A549 (cell line): Measurements from ENCODE around the gene SYT10.

Experiments used
- JUNB ChIP-seq: fragments of >200 bp; sonication (Bioruptor Twin); formaldehyde crosslinking; IDR thresholded peaks from 2 replicates; pipeline ENCODE4 v1.6.1; 2016
- KDM5A ChIP-seq: fragments of 200-600 bp; sonication (generic); IDR thresholded peaks from 2 replicates; pipeline ENCODE4 v1.6.1; 2016; ENCODE audit warnings: antibody characterized with exemption, mild to moderate bottlenecking
- MAFK ChIP-seq: fragments of 450-650 bp; IDR thresholded peaks from 2 replicates; pipeline ENCODE4 v1.6.1; 2014; ENCODE audit not compliant: partially characterized antibody
- NPAS2 ChIP-seq: fragments of 250-450 bp; sonication (Bioruptor Pico); IDR thresholded peaks from 2 replicates; pipeline ENCODE4 v1.8.0; 2022; ENCODE audit warnings: mild to moderate bottlenecking, moderate library complexity, borderline replicate concordance
- PBX3 ChIP-seq: IDR thresholded peaks from 2 replicates; pipeline ENCODE4 v1.6.1; 2012
- PHF8 ChIP-seq: fragments of 200-600 bp; sonication (generic); IDR thresholded peaks from 2 replicates; pipeline ENCODE4 v1.6.1; 2016; ENCODE audit warnings: low read depth, mild to moderate bottlenecking, antibody characterized with exemption, moderate library complexity, borderline replicate concordance
- RAD21 ChIP-seq, 2 experiments: fragments of >200 bp in 1 of 2; sonication (Bioruptor Twin) in 1 of 2; formaldehyde crosslinking in 1 of 2; IDR thresholded peaks in 1 of 2; conservative IDR thresholded peaks in 1 of 2; 2 replicates in 1 of 2; 3 replicates in 1 of 2; pipeline ENCODE4 v1.6.1; 2012 to 2018; ENCODE audit warnings: inconsistent platforms in 1 of 2
- TF ChIP-seq, protein P1 (sequence below): fragments of >200 bp; sonication (Bioruptor Twin); formaldehyde crosslinking; IDR thresholded peaks from 3 replicates; pipeline ENCODE4 v1.5.1; 2016
- TF ChIP-seq, protein P2 (sequence below): IDR thresholded peaks from 2 replicates; pipeline ENCODE4 v1.6.1; 2012; ENCODE audit warnings: low read depth, borderline replicate concordance

DNA sequence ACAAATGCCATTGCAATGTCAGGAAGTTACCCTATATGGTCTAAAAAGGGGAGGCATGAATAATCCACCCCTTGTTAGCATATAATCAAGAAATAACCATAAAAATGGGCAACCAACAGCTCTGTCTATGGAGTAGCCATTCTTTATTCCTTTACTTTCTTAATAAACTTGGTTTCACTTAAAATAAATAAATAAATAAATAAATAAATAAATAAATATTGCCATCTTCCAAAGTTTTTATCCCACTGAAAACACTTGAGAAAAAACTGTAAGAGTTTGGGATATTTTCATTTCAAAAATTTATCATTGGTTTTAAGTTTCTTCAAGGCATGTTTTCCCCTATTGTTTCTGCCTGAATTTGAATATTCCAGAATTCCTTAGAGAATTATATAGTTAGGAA, 89.8 kb downstream of the SYT10 start:
- TF ChIP-seq, protein P1, sequence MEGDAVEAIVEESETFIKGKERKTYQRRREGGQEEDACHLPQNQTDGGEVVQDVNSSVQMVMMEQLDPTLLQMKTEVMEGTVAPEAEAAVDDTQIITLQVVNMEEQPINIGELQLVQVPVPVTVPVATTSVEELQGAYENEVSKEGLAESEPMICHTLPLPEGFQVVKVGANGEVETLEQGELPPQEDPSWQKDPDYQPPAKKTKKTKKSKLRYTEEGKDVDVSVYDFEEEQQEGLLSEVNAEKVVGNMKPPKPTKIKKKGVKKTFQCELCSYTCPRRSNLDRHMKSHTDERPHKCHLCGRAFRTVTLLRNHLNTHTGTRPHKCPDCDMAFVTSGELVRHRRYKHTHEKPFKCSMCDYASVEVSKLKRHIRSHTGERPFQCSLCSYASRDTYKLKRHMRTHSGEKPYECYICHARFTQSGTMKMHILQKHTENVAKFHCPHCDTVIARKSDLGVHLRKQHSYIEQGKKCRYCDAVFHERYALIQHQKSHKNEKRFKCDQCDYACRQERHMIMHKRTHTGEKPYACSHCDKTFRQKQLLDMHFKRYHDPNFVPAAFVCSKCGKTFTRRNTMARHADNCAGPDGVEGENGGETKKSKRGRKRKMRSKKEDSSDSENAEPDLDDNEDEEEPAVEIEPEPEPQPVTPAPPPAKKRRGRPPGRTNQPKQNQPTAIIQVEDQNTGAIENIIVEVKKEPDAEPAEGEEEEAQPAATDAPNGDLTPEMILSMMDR: no peak
- TF ChIP-seq, protein P2, sequence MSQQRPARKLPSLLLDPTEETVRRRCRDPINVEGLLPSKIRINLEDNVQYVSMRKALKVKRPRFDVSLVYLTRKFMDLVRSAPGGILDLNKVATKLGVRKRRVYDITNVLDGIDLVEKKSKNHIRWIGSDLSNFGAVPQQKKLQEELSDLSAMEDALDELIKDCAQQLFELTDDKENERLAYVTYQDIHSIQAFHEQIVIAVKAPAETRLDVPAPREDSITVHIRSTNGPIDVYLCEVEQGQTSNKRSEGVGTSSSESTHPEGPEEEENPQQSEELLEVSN: no peak
- no peak for TF ChIP-seq KDM5A
- TF ChIP-seq RAD21 (conservative IDR thresholded peaks at IDR 0.05 in 1 of 2, IDR thresholded peaks at IDR 0.05 in 1 of 2): no peak
- no peak for TF ChIP-seq JUNB
- no peak for TF ChIP-seq PHF8
- no peak for TF ChIP-seq MAFK
- no peak for TF ChIP-seq NPAS2 (CRISPR knock-in tag)
- no peak for TF ChIP-seq PBX3
